PC-3 (cell line): Measurements from ENCODE around the gene SLC25A41. TPM values are rescaled to one million over a fixed set of nuclear protein-coding genes. Genes with fewer than 3 reads are reported as not detected.
A peak's percentile ranks its signal among the peaks of the same experiment; 100 is the strongest.

Experiments
- ATAC-seq: fragments of 200-7000 bp; cut with Tn5 transposase; 2 replicates; pipeline ENCODE4 v1.9.1; 2020; ENCODE audit warnings: mild to moderate bottlenecking, moderate library complexity
- BruUV-seq: library from RNA; stranded (reverse); fragments of 400-500 nt; replicated peaks from 2 replicates; lab custom pipeline; 2021; lab: Mats Ljungman, UMichigan
- CTCF ChIA-PET: fragments of 300-600 bp; sonication (Branson Sonifier 250); formaldehyde crosslinking; loops from one replicate; lab custom pipeline; 2022; ENCODE audit warnings: antibody characterized with exemption; lab: Charles Lee
- POLR2A ChIA-PET: fragments of 300-600 bp; sonication (Branson Sonifier 250); formaldehyde crosslinking; loops from one replicate; lab custom pipeline; 2022; ENCODE audit warnings: antibody characterized with exemption; ENCODE audit not compliant: unreplicated experiment; lab: Charles Lee
- DNase-seq: peaks from one replicate; pipeline ENCODE4 v3.0.0-alpha.2; 2015
- H2AFZ ChIP-seq: fragments of 300-600 bp; sonication (generic); 2 replicates; pipeline ENCODE4 v1.6.0; 2016; ENCODE audit warnings: antibody characterized with exemption, low read length
- H3F3A ChIP-seq: fragments of 300-600 bp; sonication (generic); one replicate; pipeline ENCODE4 v1.6.0; 2017; ENCODE audit warnings: antibody characterized with exemption, low read length, control low read depth, mild to moderate bottlenecking; ENCODE audit not compliant: unreplicated experiment
- H3K27ac ChIP-seq: fragments of 300-600 bp; sonication (generic); 2 replicates; pipeline ENCODE4 v1.5.1; 2016; ENCODE audit warnings: mild to moderate bottlenecking, low read length
- H3K27me3 ChIP-seq: fragments of 300-600 bp; sonication (generic); 2 replicates; pipeline ENCODE4 v1.6.1; 2016; ENCODE audit warnings: low read length, mixed read lengths
- H3K36me3 ChIP-seq: fragments of 300-600 bp; sonication (generic); 2 replicates; pipeline ENCODE4 v1.6.1; 2016; ENCODE audit warnings: low read depth, mixed run types, low read length, mixed read lengths
- H3K4me1 ChIP-seq: fragments of 300-600 bp; sonication (generic); 2 replicates; pipeline ENCODE4 v1.5.1; 2016; ENCODE audit warnings: low read length; ENCODE audit not compliant: insufficient read depth
- H3K4me2 ChIP-seq: fragments of 300-600 bp; sonication (generic); 2 replicates; pipeline ENCODE4 v1.6.0; 2016; ENCODE audit warnings: low read length
- H3K4me3 ChIP-seq: fragments of 300-600 bp; sonication (generic); 2 replicates; pipeline ENCODE4 v1.5.1; 2016; ENCODE audit warnings: mild to moderate bottlenecking, low read length, mixed read lengths
- H3K79me2 ChIP-seq: fragments of 300-600 bp; sonication (generic); 2 replicates; pipeline ENCODE4 v1.6.1; 2017; ENCODE audit warnings: low read length, mixed read lengths
- H3K9ac ChIP-seq: fragments of 300-600 bp; sonication (generic); 2 replicates; pipeline ENCODE4 v1.6.0; 2016; ENCODE audit warnings: mild to moderate bottlenecking, low read length
- H3K9me2 ChIP-seq: fragments of 300-600 bp; sonication (generic); replicated peaks from 2 replicates; pipeline ENCODE4 v1.6.1; 2016; ENCODE audit warnings: mixed run types, low read length, mixed read lengths
- H3K9me3 ChIP-seq: fragments of 300-600 bp; sonication (generic); 2 replicates; pipeline ENCODE4 v1.6.1; 2016; ENCODE audit warnings: low read length, mixed read lengths
- H4K20me1 ChIP-seq: fragments of 300-600 bp; sonication (generic); 2 replicates; pipeline ENCODE4 v1.6.1; 2016; ENCODE audit warnings: low read length, mixed read lengths
- CTCF ChIP-seq: fragments of 300-600 bp; sonication (generic); conservative IDR thresholded peaks from 2 replicates; pipeline ENCODE4 v1.5.1; 2017; ENCODE audit warnings: antibody characterized with exemption, low read depth, mild to moderate bottlenecking, low read length
- EZH2 ChIP-seq: fragments of 300-600 bp; sonication (generic); IDR thresholded peaks from one replicate; pipeline ENCODE4 v1.6.1; 2017; ENCODE audit warnings: antibody characterized with exemption, mild to moderate bottlenecking, low read length; ENCODE audit not compliant: unreplicated experiment
- EZH2phosphoT487 ChIP-seq: fragments of 300-600 bp; sonication (generic); IDR thresholded peaks from 2 replicates; pipeline ENCODE4 v1.6.1; 2018; ENCODE audit warnings: mild to moderate bottlenecking, antibody characterized with exemption, low read length, borderline replicate concordance
- intact Hi-C: fragments of 100-400 bp; cut with micrococcal nuclease; formaldehyde crosslinking; loops from 2 replicates; pipeline ENCODE4 v1.9.0; 2023
- total RNA-seq: library from RNA; depleted of rRNA; stranded (reverse); fragments of >200 nt; gene quantifications from 2 replicates; pipeline ENCODE4 v1.2.3, GENCODE V29; 2014

The SLC25A41 gene
- total RNA-seq, 1 experiment from 2014 or later, result 0.26 TPM

GRCh38 chr19:6412447-6413091, 21.0 kb downstream of the SLC25A41 start:
- Histone ChIP-seq H3K4me3 (no peak overlapping the region), H4K20me1 (0 out of 2 replicates have a peak, but pooled peaks cover 4% of the 10 kb centered on the region), H3K27me3 (no peaks in the 10 kb centered on the region), H3K4me2 (no peak overlapping the region), H3K4me1 (no peaks in the 10 kb centered on the region), H3K27ac (no peak overlapping the region), H2AFZ (no peak overlapping the region), H3F3A (no peaks in the 10 kb centered on the region), H3K9ac (no peak overlapping the region), H3K79me2 (no peaks in the 10 kb centered on the region), H3K9me2 (no peaks in the 10 kb centered on the region), H3K9me3 (no peaks in the 10 kb centered on the region), H3K36me3 (peaks cover 40% of the 10 kb centered on the region)
- no peak for TF ChIP-seq EZH2phosphoT487
- TF ChIP-seq CTCF, result peak; percentile 83
- ATAC-seq, result peak; percentile 66
- intact Hi-C loops, result no loop called here
- BruUV-seq, result no TSS peak
- peak; percentile 57 for DNase-seq
- ChIA-PET POLR2A (no interaction called here), CTCF (no interaction called here)

- no peaks in the 10 kb centered on the region for H3K9me2 ChIP-seq
- H3K9me3 ChIP-seq, result no peaks in the 10 kb centered on the region
- no peaks in the 10 kb centered on the region for H3K79me2 ChIP-seq
- CTCF ChIA-PET, result no interaction called here
- no peak overlapping the region for H3K9ac ChIP-seq
- H3K4me1 ChIP-seq, result no peaks in the 10 kb centered on the region
- intact Hi-C loops, result no loop called here
- no TSS peak for BruUV-seq
- peak; percentile 17; the same call in 1 of the 2 replicates for ATAC-seq
- H2AFZ ChIP-seq, result no peak overlapping the region
- peaks cover 35% of the 10 kb centered on the region for H3K36me3 ChIP-seq
- TF ChIP-seq EZH2 (no peak), EZH2phosphoT487 (no peak), CTCF (no peak)
- no peaks in the 10 kb centered on the region for H3F3A ChIP-seq
- H3K4me3 ChIP-seq, result no peak overlapping the region
- no peak overlapping the region for H3K4me2 ChIP-seq
- H3K27ac ChIP-seq, result no peak overlapping the region
- 0 out of 2 replicates have a peak, but pooled peaks cover 4% of the 10 kb centered on the region for H4K20me1 ChIP-seq
- no peak for DNase-seq
- POLR2A ChIA-PET, result no interaction called here
- no peaks in the 10 kb centered on the region for H3K27me3 ChIP-seq
Observed at GRCh38 chr19:6412061-6412446, 21.5 kb downstream of the SLC25A41 start.

GRCh38 chr19:6409346-6409745, 24.2 kb downstream of the SLC25A41 start:
- Histone ChIP-seq H3K36me3 (peaks cover 8% of the 10 kb centered on the region), H3K4me1 (no peaks in the 10 kb centered on the region), H3K27ac (no peak overlapping the region), H3F3A (no peaks in the 10 kb centered on the region), H3K9me2 (no peaks in the 10 kb centered on the region), H3K9me3 (no peaks in the 10 kb centered on the region), H3K9ac (no peak overlapping the region), H3K79me2 (no peaks in the 10 kb centered on the region), H3K27me3 (no peaks in the 10 kb centered on the region), H2AFZ (no peak overlapping the region), H3K4me2 (no peak overlapping the region), H4K20me1 (0 out of 2 replicates have a peak, but pooled peaks cover 4% of the 10 kb centered on the region), H3K4me3 (no peak overlapping the region)
- POLR2A ChIA-PET, result no interaction called here
- BruUV-seq, result no TSS peak
- TF ChIP-seq EZH2phosphoT487 (no peak), CTCF (no peak), EZH2 (no peak)
- intact Hi-C loops, result no loop called here
- CTCF ChIA-PET, result no interaction called here
- ATAC-seq, result no peak
- DNase-seq, result no peak
